HUDEP-2 (cell line): ENCODE results near the gene GCFC2.
"Not testable (repeated sequence)": the region's sequence is repeated elsewhere in the genome, so short reads cannot be mapped to it uniquely, and the experiment has no call there.

Source experiments
- DNase-seq, 76 experiments: peaks; one replicate each; lab custom pipeline; 2025; ENCODE audit not compliant: unreplicated experiment in 76 of 76; lab: John Stamatoyannopoulos, UW

GCFC2 gene

DNA sequence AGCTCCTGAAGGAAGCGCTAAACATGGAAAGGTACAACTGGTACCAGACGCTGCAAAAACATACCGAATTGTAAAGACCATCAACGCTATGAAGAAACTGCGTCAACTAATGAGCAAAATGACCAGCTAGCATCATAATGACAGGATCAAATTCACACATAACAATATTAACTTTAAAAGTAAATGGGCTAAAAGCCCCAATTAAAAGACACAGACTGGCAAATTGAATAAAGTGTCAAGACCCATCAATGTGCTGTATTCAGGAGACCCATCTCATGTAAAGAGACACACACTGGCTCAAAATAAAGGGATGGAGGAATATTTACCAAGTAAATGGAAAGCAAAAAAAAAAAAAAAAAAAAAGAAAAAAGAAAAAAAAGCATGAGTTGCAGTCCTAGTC is 27.3 kb downstream of the GCFC2 start:
- DNase-seq = not testable (repeated sequence)

DNA sequence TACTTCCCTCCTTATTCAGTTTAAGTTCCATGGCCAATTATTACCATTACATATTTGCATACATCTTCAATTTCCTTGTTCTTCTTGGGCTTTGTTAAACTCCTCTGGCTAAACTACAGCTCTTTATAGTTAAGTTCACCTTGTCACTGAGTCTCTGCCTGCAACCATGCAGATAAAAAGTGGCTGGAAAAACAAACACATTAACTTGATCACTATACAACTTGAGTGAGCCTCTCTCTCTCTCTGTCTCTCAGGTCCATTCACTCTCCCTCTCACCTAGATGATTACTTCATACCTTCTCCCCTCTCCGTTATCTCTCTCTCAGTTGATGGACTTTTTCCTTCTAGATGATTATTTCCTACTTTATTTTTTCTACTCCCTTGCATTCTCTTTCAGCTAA is 30.3 kb downstream of the GCFC2 start:
- no peak for DNase-seq

DNA sequence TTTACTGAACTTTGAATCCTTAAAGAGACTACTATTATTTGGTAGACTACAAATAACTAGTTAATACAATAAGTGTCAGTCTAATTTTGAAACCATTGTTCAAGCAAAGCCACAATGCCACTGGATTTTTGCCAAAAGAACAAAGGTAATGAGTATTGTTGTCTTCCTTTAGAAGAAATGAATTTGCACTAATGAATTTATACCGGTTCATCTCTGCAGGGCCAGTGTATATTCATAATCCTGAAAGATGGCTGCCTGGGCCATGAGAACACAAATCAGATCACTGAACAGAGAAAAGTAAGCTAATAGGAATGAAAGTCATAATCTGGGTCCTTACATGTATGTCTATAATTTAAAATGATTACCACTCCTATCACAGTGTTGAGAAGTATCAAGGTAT is 31.2 kb downstream of the GCFC2 start:
- no peak for DNase-seq

DNA sequence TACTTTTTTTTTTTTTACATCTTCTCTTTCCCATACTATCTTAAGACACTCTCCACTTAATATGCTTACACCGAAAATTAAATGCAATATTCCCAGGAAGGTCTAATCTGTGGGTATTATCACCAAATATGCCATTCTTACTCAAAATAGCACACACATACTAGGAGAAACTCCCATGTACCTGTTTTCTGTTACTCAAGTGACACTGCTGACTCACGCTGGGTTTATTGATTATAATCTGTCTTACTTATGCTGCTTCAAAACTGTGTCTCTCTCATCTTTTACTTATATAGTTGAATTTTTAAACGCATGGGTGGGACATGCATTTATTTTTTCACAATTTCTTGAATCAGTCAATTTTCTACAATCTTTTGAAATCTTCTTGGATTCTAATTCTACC is 34.3 kb downstream of the GCFC2 start:
- DNase-seq = peak in 9 of 76 experiments; percentile 0 to 15 (median 6)

DNA sequence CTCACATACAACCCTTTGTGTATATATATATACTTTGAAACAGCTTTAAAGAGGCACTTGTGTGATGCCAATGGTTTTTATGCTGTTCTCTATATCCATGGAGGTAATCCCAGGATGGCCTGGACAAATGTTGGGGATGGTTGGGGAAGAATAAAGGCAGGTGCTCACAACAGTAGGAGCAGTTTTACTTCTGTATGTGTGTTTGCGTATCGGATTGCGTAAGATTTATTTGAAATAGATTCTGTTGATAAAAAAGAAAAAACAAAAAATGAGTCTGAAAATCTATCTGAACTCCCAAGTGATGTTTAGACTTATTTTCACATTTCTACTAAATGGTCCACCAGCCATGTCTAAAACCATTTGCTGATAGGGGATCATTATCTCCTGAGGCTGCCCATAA is 34.8 kb downstream of the GCFC2 start:
- DNase-seq = no peak

DNA sequence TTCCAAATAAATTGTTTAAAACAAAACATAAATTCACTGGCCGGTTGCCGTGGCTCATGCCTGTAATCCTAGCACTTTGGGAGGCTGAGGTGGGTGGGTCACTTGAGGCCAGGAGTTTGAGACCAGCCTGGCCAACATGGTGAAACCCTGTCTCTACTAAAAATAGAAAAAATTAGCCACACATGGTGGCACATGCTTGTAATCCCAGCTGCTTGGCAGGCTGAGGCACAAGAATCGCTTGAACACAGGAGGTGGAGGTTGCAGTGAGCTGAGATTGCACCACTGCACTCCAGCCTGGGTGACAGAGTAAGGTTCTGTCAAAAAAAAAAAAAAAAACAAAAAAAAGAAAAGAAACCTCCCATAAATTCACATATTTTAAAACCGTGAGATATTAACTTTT is 35.3 kb downstream of the GCFC2 start:
- DNase-seq = not testable (repeated sequence)

DNA sequence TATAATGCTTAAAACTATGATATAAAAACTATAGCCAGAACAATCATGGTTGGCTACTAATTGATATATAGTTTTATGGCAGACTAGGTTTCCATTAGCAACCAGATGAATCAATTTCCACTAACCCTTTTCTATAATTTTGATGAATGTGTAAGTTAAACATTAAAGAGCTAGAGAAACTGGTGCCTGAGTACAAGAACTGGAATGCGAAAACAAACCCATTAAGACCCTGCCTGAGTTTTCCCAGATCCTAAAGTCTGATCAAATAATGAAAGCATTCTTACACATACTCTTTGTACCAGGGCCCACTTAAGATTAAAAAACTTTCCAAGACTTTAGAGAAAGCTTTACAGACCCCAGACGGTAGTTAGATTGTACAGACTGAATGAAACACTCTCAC is 42.8 kb downstream of the GCFC2 start:
- DNase-seq = no peak

DNA sequence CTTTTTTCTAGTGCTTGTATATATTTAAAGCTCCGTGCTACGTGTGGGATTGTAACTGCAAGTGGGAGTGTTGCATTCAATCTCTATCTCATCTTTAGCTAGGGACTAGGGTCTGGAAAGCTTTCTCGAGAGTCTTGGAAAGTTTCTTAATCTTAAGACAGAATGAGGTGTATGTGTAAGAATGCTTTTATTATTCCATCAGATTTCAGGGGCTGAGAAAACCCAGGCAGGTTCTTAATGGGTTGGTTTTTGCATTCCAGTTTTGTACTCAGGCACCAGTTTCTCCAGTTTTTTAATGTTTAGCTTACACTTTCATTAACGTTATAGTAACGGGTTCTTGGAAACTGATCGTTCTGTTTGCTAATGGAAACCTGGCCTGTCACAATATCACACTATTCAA is 43.8 kb downstream of the GCFC2 start:
- no peak for DNase-seq

DNA sequence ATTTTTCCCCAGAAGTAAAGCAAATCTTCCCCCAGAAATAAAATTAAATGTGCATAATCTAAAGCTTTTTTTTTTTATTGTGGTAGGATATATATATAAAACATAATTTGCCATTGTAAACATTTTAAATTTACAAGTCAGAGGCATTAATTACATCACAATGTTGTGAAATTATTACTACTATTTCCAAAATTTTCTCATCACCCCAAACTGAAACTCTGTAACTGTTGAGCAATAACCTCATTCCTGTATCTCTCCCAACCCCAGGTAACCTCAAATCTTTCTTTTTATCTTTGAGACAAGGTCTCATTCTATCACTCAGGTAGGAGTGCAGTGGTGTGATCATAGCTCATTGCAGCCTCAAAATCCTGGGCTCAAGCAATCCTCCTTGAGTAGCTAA is 52.9 kb downstream of the GCFC2 start:
- no peak for DNase-seq

DNA sequence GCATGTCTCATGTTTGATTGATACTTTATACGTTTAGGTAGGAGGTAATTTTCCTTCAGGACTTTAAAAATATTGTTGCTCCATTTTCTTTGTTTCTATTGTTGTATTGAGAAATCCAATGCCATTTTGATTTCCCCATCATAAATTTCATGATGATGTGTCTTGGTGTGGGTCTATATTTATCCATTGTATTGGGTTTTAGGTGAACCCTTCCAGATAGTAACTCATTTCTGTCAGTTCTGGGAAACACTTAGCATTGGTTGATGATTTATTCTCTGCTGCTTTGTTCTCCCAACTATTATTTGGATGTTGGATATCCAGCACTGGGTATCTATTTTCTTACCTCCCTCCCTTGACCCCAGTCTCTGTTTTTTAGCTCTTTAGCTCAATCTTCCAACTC is 54.2 kb downstream of the GCFC2 start:
- no peak for DNase-seq

DNA sequence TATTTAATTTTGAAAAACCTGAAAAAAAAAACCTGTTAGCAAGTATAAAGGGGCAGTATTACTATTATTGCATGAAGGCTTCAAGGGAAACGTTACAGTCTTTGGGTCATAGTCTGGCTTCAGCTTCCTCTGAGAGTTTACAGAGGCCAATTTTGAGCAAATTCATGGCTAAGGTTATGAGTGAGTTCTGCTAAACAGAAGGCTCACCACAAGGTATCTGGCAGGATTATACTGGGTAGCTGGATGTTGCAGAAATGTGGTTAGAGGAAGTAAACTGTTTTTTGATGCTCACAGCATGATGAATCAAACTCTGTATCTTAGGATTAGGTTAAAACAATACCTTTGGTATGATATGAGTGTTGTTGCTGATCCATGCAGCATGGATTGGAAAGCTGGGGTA is 54.9 kb downstream of the GCFC2 start:
- no peak for DNase-seq

DNA sequence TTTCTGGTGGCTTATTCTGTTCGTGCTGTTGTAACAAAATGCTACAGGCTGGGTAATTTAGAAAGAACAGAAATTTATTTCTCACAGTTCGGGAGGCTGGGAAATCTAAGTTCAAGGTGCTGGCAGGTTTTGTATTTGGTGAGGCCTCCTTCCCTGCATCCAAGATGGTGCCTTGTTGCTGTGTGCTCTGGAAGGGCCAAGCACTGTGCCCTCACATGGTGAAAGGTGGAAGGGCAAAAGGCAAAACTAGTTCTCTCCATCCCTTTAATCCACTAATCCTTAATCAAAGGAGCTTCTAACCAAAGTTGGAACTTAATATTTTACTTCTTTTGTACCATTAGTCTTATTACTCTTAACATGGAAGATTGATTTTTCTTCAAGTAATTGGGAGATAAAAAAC is 56.7 kb downstream of the GCFC2 start:
- no peak for DNase-seq

DNA sequence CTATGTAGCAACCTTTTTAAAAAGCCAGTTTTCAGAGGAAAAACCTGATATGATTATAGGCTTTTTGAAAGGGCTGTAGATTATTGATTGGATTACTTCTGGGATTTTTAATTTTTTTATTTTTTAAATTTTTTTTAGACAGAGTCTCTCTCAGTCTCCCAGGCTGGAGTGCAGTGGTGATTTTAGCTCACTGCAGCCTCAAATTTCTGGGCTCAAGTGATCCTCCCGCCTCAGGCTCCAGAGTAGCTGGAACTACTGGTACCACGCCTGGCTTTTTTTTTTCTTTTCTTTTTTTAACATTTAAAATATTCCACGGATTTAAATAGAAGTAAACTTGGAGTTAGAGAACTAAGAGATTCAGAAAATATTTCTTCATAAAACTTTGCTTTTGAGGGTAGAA is 62.9 kb downstream of the GCFC2 start:
- DNase-seq = peak in 11 of 76 experiments; percentile 1 to 25 (median 6)

DNA sequence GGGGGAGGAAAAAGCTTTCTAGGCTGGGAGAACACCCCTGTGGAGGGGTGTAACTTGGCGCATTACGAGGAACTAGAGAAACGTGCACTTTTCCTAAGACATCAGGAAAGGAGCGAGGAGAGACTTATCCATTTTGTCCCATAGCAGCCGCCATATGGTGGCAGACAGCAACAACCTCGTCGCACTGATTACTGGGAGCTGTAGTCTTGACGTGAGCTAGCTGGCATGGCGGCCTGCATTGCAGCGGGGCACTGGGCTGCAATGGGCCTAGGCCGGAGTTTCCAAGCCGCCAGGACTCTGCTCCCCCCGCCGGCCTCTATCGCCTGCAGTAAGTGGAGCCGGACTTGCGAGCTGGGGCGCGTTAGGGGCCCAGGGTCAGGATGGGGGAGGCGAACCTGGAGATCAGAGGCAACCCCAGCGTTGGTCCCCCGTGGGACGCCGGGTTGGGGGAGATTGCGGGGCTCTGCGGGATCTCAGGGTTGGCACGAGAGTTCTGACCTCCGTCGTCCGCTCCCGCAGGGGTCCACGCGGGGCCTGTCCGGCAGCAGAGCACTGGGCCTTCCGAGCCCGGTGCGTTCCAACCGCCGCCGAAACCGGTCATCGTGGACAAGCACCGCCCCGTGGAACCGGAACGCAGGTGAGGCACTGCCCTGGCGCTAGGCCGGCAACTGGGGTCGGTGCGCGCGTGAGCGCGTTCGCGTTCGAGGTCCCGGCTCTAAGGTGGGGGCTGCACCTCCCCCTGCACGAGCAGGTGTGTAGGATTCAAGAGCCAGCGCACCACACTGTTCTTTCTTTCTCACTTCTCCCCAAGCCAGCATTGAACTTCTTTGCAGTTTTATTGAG is 63.9 kb downstream of the GCFC2 start, which contains the start of gene MRPL19:
MRPL19 (plus strand) TSS at position 201 of the 843 bp plus-strand sequence; CDS start at position 226, 25 bp downstream.
- peak in 75 of 76 experiments; percentile 18 to 88 (median 72) for DNase-seq

DNA sequence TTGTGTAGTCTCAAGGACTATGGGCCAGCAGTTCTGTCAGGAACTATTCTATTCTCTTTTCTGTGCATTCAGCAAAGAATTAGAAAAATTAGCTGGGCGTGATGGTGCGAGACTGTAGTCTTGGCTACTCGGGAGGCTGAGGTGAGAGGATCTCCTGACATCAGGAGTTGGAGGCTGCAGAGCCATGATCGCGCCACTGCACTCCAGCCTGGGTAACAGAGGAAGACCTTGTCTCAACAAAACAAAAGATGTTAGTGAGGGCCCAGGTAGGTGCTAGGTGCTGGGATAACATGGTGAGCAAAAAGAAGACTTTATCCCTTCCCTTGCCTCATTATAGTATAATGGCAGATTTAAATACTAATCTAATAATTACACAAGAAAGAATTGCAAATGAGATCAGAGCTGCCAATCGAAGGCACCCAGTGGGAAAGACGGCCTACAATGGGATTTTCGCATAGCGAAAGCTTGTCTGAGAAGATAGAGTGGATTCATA is 64.6 kb downstream of the GCFC2 start:
- DNase-seq = no peak

DNA sequence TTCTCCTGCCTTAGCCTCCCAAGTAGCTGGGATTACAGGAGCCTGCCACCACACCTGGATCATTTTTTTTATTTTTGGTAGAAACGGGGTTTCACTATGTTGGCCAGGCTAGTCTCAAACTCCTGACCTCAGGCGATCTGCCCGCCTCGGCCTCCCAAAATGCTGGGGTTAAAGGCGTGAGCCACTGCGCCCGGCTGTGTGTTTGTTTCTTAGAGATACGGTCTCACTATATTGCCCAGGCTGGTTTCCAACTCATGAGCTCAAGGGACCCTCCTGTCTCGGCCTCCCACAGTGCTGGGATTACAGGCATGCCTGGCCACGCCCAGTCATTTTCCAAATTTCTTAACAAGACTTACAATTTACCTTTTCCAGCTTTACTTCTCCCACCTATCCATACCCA is 65.1 kb downstream of the GCFC2 start:
- no peak for DNase-seq

DNA sequence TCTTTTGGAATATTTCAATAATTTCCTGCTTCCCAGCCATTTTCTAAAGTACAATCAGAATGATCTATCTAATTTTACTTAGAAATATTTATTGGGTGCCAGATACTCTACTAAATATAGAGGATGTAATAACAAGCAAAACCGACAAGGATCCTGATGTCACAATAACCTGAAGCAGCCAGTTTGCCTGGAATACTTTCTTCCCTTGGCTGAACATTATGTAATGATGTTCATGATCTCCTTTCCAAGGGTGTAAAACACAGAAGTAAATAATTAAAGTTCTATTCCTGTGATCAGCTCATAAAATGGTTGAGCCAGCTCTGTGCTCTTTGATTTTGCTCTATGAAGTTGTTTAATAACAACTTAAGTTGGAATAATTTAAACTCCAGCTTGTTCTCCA is 66.7 kb downstream of the GCFC2 start:
- no peak for DNase-seq

DNA sequence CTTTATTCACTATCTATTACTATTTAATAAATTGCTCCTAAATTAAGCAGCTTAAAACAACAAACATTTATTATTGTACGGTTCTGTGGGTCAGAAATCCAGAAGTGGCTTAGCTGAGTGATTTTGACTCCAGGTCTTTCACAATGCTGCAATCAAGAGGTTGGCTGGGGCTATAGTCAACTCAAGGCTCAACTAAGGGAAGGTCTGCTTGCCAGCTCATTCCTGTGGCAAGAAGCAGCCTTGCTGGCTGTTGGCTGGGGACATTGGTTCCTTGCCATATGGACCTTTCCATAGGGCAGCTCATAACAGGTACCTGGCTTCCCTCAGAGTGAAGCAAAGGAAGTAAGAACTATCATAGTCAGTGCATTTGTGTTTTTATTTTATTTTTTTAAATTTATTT is 69.1 kb downstream of the GCFC2 start:
- no peak for DNase-seq

DNA sequence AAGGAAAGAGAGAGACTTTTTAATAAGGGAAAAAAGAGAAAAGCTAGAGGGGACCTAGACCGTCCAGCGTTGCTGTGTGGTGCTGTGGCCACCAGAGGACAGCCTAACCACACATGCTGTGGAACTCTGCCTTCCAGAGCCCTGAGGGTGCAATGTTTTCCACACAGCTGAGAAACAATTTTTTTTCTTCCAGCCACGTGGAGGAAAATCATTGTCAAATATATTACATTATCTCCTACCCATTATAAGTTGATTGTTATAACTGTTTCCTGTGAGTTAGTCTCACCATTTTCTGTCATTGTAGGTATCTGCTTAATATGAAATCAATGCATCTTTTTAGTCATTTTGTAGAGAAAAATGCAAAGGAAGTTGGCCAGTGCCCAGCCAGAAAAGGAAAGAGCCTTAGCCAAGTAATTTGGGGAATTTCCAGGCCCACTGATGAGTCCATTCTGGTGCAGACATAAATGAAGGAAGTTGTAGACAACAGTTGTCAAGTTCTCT is 70.0 kb downstream of the GCFC2 start:
- peak in 46 of 76 experiments; percentile 1 to 62 (median 26) for DNase-seq

DNA sequence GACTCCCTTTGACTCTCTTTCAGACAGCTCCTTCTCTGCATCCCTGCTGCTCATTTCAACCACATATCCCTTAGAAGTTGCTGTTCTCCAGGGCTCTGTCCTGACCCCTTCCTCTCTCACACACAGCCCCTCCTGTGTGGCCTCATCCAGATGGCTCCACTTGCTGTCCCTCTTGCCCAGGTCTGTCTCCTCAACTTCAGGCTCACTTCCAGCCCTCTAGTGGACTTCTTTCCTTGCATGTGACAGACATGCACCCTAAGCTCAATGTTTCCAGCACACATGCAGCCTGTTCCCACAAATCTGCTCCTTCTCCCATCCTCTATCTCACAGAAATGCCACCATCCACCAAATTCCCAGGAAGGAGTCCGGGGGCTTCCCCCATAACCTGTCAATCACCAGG is 73.1 kb downstream of the GCFC2 start:
- DNase-seq = no peak

DNA sequence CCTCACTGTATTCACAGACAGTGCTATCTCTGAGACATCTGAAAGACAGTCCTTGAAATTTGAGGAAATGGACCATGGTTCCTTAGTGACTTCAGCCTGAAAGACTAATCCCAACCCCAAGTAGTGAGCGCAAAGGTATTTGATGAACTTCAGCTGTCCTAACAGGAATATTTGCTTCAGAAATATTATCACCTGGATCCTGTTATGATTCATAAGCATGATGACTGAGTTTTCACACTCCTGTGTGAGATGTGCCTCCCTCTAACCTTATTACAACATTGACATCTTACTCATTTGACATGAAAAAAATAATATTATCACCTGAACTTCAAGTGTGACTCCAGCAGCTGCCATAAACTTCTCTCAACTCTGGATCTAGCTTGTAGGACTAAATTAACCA is 75.8 kb downstream of the GCFC2 start:
- no peak for DNase-seq

DNA sequence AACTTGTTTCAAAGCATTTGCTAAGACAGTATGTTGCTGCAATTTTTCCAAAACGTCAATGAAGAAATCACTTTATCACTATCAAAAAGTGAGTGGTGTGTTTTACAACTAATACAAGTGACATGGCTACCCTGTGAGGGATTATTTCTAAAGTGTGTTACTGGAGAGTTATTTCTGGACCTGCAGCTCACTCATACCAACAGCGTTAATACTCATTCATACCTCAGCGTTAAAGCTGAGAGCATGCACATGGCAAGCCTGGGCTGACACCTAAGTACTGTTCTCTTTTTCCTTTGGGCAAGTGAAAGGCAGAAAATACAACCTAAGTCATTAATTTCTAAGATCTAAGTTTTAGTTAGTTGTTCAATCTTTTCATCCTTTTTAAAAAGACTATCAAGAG is 77.1 kb downstream of the GCFC2 start:
- no peak for DNase-seq
